Activated T-cell treated with anti-CD3 and anti-CD28 coated beads, Interleukin-2, amount 50 U/mL, for 24 hours (primary cell): ENCODE results near the gene SLC8A1.

ENCODE experiments used
- DNase-seq: peaks from one replicate; pipeline ENCODE4 v3.0.0-alpha.2; 2020
- H3K27ac Mint-ChIP-seq: 2 replicates; pipeline ENCODE4 v1.8.0; 2020; ENCODE audit warnings: mild to moderate bottlenecking, mixed read lengths
- H3K27me3 Mint-ChIP-seq: 2 replicates; pipeline ENCODE4 v1.8.0; 2020; ENCODE audit warnings: mixed read lengths
- H3K36me3 Mint-ChIP-seq: 2 replicates; pipeline ENCODE4 v1.8.0; 2020; ENCODE audit warnings: low read depth, mixed read lengths
- H3K4me1 Mint-ChIP-seq: 2 replicates; pipeline ENCODE4 v1.8.0; 2020; ENCODE audit warnings: low read depth, mixed read lengths
- H3K4me3 Mint-ChIP-seq: 2 replicates; pipeline ENCODE4 v1.8.0; 2020; ENCODE audit warnings: mild to moderate bottlenecking, moderate library complexity, mixed read lengths
- H3K9me3 Mint-ChIP-seq: 2 replicates; pipeline ENCODE4 v1.8.0; 2020; ENCODE audit warnings: mixed read lengths

Gene SLC8A1

DNA sequence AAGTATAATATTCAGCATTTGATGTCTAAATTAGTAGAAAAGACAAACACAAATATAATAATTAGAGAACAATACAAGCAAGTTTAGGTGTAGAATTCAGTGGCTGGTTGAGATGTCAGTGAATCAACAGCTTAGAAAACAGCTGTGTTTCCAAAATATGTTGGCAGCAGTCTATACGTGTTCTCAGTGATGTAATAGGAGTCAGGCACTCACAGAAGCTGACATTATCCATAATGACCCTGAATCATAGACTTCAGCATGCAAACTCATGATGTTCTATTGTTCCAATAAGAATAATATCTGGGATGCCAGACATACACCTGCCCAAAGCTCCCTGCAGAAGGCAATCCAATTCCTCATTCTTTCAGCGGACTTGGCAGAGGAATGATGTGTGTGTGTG lies 164.7 kb downstream of the SLC8A1 start:
- Mint-ChIP-seq H3K4me3 (no peak overlapping the region), H3K27me3 (no peaks in the 10 kb centered on the region), H3K9me3 (no peaks in the 10 kb centered on the region), H3K4me1 (peaks cover 4% of the 10 kb centered on the region), H3K27ac (no peak overlapping the region), H3K36me3 (no peaks in the 10 kb centered on the region)
- DNase-seq = no peak

DNA sequence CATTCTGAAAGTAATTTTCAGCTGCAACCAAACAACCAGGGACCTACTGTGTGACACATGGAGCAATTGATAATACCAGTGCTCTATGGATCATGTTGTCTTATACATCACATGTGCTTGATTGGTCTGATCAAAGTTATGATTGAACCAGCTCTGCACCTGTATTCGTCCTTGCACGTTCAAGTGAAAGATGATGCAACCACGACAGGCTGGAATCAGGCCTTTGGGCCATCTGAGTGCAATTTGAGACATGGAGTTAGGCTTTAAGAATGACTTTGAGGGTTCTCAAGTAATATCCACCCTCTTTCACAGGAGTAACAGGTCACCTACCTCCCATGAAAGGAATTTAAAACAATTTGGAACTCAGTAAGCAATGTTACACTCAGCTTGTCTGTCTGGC lies 165.2 kb downstream of the SLC8A1 start:
- Mint-ChIP-seq H3K27ac (no peak overlapping the region), H3K36me3 (no peaks in the 10 kb centered on the region), H3K4me1 (peaks cover 4% of the 10 kb centered on the region), H3K27me3 (no peaks in the 10 kb centered on the region), H3K4me3 (no peak overlapping the region), H3K9me3 (no peaks in the 10 kb centered on the region)
- DNase-seq = no peak

DNA sequence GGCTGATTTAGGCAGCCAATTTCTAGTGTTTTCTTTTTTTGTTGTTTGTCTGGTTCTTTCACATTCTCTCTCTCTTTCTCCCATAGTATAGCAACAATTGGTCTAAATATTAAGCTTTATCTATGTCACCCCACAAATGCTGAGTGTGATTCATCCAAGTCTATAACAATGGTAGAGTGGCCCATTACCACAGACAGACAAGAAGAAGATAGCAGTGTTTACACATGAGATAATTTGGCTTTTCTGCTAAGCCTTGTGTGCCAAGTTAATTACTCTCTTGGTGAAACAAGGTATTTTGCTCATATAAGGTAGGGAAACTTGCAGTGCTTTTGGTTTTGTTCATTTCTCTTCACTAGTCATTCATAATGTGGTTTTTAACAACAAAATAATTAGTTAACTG lies 166.5 kb downstream of the SLC8A1 start:
- H3K27me3 Mint-ChIP-seq = no peaks in the 10 kb centered on the region
- H3K9me3 Mint-ChIP-seq = no peaks in the 10 kb centered on the region
- no peak overlapping the region for H3K4me3 Mint-ChIP-seq
- peaks cover 4% of the 10 kb centered on the region for H3K4me1 Mint-ChIP-seq
- H3K36me3 Mint-ChIP-seq = no peaks in the 10 kb centered on the region
- no peak for DNase-seq
- H3K27ac Mint-ChIP-seq = no peak overlapping the region

DNA sequence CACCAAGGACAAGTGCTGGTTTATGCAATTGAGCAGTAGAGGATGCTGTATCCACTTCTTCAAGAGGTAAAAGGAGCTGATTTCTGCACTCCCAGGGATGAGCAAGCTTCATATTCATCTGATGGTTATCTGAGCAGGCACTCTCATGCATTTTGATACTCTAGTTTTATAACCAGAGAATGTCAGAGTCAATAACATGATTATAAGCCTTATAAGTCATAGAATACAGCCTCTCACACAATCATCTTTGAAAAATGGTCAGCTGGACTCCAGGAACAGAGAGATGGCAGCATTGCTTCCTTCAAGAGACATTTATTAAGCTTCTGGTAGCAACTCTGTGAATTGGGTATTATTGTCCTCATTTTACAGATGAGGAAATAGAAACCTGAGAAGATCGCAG lies 167.1 kb downstream of the SLC8A1 start:
- Mint-ChIP-seq H3K27me3 (no peaks in the 10 kb centered on the region), H3K9me3 (no peaks in the 10 kb centered on the region), H3K4me3 (no peak overlapping the region), H3K36me3 (no peaks in the 10 kb centered on the region), H3K27ac (no peak overlapping the region), H3K4me1 (peaks cover under 1% of the 10 kb centered on the region)
- DNase-seq = no peak

DNA sequence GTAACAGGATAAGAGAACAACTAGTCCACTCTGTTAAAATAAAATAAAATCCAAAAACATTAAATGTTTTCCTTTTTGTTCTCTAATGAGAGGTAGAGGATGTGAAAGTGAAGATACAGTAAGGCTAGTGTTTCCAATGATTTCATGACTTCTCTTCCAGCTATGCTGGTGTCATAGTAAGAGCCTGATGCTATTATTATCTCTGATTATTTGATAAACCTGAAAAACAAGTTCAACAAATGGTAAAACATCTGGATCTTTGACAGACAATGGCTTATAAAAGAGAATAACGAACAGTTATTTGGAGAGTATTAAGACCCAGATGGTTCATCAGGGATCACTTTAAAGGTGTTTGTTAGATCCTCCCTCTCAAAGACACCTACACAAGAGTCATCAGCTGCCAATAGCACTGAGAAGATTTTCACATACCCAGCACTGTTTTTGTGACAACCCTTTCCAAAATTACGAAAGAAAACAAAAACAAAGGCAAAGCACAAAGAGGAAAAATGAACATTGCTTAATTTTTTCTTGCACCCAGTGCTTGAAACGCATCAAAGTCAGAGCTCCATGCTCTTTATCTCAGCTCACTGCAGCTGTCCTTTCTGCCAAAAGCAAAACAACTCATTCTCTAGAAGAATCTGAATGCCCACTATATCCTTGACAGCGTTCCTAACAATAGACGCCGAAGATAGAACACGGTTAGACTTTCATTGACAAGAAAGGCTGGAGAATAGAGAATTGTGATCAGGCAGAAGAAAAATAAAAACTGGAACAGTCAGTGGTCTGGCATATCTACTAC lies 168.6 kb downstream of the SLC8A1 start:
- Mint-ChIP-seq H3K27me3 (no peaks in the 10 kb centered on the region), H3K9me3 (no peaks in the 10 kb centered on the region), H3K36me3 (no peaks in the 10 kb centered on the region), H3K4me3 (no peak overlapping the region), H3K4me1 (no peaks in the 10 kb centered on the region), H3K27ac (no peak overlapping the region)
- DNase-seq = no peak

DNA sequence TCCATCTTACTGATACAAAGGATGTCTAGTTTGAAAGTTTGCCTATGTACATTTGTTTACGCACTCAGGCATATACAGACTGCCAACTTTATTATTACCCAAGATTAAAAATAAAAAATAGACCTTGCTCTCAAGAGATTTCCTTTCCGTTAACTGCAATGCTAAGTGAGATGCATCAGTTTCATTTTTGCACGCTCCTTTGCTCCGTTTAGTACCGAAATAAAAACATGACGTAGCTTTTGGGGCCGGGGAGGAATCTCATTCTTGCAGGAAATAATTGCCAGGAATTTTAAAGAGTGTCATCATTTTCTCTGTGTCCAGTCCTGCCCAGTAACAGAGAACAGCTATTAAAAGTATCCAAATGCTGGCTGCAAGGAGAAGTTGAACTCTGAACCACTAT lies 169.5 kb downstream of the SLC8A1 start:
- Mint-ChIP-seq H3K9me3 (no peaks in the 10 kb centered on the region), H3K4me3 (no peak overlapping the region), H3K4me1 (no peaks in the 10 kb centered on the region), H3K36me3 (no peaks in the 10 kb centered on the region), H3K27me3 (no peaks in the 10 kb centered on the region), H3K27ac (no peak overlapping the region)
- no peak for DNase-seq

DNA sequence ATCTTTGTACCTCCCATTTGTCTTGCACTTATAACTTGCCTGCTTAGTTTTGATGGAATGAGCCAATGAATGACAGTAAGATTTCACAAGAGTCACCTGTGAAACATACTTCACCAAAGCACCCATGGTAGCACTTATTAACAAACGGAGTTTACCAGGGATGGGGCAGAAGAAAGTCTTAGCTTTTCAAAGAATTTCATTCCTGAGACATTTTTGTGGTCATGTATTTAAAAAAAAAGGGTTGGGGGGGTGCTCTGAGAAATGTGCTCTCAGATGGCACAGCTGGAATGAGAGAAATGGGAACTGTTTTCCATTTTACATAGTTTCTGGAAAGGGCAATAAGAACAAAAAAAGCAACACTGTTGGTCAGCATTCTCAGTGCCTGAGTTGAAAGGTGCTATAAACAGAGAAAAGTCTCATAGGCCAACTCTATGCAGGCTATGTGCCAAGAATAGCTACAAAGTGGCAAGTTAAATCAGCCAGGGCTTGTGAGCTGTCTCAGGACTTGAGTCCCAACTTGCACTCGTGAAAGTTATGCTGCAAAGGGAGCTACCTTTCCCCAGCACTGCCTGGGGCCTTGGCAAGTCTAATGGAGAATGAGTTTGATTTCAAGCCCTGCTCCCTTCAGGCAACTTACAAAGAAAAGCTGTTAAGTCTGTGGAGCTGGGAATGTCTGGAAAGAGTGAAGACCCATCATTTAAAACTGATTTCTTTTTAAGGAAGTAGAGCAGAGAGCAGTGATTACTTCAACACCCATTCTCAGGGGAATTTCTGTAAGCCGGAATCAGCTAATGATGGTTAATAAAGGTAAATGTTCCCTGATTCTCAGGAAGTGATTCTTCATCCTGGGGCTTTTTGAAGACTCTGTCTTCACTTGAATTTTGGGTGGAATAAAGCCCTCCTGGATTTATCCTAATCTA lies 170.6 kb downstream of the SLC8A1 start:
- no peak for DNase-seq
- no peaks in the 10 kb centered on the region for H3K36me3 Mint-ChIP-seq
- H3K4me3 Mint-ChIP-seq = no peak overlapping the region
- no peaks in the 10 kb centered on the region for H3K9me3 Mint-ChIP-seq
- H3K27ac Mint-ChIP-seq = no peak overlapping the region
- H3K4me1 Mint-ChIP-seq = no peaks in the 10 kb centered on the region
- H3K27me3 Mint-ChIP-seq = no peaks in the 10 kb centered on the region

DNA sequence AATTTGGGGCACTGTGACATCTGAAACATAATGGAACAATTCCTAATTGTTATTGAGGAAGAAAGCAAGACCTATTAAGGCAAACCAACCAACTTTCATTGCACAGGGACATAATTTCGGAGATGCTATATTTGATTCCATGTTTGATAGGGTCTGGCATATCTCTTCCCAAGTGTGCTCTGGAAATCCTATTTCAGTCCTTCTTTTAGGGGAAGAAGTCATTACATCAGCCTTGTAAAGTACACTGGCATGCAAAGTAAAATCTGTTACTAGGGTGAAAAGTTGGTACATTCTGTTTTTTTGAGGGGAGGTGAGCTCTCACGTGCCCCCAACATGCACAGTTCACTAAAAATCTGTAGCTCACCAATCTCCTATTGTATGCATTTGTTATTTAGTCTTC lies 172.4 kb downstream of the SLC8A1 start:
- H3K9me3 Mint-ChIP-seq = no peaks in the 10 kb centered on the region
- no peaks in the 10 kb centered on the region for H3K27me3 Mint-ChIP-seq
- H3K4me1 Mint-ChIP-seq = no peaks in the 10 kb centered on the region
- H3K36me3 Mint-ChIP-seq = no peaks in the 10 kb centered on the region
- DNase-seq = no peak
- H3K4me3 Mint-ChIP-seq = no peak overlapping the region
- no peak overlapping the region for H3K27ac Mint-ChIP-seq

DNA sequence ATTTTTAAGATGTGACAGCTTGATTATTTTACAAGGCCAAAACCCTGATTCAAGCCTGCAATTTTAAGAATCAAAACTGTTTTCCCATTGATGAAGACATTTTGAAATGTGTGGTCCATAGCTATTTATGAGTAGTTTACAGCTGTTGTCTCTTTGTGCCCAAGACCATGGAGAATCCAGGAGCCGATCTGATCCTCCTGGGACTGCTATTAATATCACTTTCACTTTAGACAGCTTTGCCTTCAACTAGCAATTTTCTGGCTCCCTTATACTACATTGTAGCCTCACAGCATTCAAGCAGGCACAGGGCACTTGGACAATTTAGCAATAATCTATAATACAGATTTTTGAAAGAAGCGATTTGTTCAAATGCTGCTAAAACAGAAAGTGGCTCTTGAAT lies 172.9 kb downstream of the SLC8A1 start:
- Mint-ChIP-seq H3K4me3 (no peak overlapping the region), H3K9me3 (no peaks in the 10 kb centered on the region), H3K4me1 (no peaks in the 10 kb centered on the region), H3K27ac (no peak overlapping the region), H3K27me3 (no peaks in the 10 kb centered on the region), H3K36me3 (no peaks in the 10 kb centered on the region)
- no peak for DNase-seq

DNA sequence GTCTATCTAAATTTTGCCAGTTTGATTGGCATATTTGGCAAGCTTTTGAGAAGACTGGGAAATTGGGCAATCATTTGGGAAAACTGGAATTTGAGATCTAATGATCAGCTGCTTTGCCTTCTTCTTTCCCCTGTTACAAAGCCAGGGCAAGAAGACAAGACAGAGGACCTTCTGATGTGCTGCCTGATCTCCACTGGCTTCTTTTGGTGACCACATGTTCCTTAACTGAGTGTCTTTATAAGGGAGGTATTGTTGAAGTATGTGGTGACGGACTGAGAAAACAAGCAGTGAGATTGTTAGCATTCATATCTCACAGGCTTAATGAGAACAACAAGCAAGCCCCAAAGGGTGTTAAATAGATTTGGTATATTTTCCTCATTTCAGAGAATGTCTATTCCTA lies 175.8 kb downstream of the SLC8A1 start:
- Mint-ChIP-seq H3K4me1 (no peaks in the 10 kb centered on the region), H3K27ac (no peak overlapping the region), H3K4me3 (no peak overlapping the region)

DNA sequence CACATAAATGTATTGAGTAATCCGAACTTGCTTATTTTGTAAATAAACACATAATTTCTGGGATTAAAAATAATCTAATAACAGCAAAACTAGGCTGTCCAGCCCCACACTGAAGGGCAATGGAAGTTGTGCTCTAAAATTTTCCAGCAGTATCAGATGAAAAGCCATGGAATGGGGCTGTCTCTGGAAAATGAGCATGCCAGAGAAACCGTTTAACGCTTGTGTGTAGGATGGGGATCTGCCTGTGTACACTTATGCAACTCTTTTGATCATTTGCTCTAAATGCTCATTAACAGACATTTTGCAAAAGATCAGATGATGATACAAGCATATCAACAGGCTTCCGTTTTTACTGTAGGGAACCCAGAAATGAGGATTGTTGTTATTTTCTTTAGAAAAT lies 177.6 kb downstream of the SLC8A1 start:
- no peaks in the 10 kb centered on the region for H3K27me3 Mint-ChIP-seq
- no peaks in the 10 kb centered on the region for H3K9me3 Mint-ChIP-seq
- H3K4me3 Mint-ChIP-seq = no peak overlapping the region
- no peaks in the 10 kb centered on the region for H3K36me3 Mint-ChIP-seq
- H3K27ac Mint-ChIP-seq = no peak overlapping the region
- no peaks in the 10 kb centered on the region for H3K4me1 Mint-ChIP-seq
- no peak for DNase-seq

More for the DNA sequence above, 175.8 kb downstream of the SLC8A1 start:
- H3K9me3 Mint-ChIP-seq = no peaks in the 10 kb centered on the region
- no peaks in the 10 kb centered on the region for H3K27me3 Mint-ChIP-seq
- H3K36me3 Mint-ChIP-seq = no peaks in the 10 kb centered on the region
- DNase-seq = no peak

DNA sequence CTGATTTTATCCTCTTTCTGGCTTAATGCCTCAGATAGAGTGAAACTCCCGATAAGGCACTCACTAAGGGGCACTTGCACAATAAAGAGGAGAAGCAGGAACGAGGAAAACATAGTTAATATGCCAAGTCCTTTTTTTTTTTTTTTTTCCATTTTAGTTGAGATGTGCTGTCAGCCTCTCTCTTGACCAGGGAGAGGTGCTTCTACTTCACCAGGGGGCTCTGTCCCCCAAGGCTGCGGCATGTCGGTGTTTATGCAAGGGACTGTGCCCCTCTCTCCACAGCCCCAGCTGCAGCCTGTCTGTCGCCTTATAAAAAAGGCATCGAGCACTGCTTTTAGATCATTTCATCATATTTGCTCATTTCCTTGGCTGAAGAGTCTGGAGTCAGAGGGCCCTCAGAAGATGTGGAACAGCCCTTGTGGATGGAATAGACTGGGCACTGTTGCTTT lies 178.1 kb downstream of the SLC8A1 start:
- H3K27ac Mint-ChIP-seq = no peak overlapping the region
- H3K27me3 Mint-ChIP-seq = no peaks in the 10 kb centered on the region
- DNase-seq = no peak
- no peaks in the 10 kb centered on the region for H3K9me3 Mint-ChIP-seq
- no peak overlapping the region for H3K4me3 Mint-ChIP-seq
- H3K4me1 Mint-ChIP-seq = no peaks in the 10 kb centered on the region
- H3K36me3 Mint-ChIP-seq = no peaks in the 10 kb centered on the region

DNA sequence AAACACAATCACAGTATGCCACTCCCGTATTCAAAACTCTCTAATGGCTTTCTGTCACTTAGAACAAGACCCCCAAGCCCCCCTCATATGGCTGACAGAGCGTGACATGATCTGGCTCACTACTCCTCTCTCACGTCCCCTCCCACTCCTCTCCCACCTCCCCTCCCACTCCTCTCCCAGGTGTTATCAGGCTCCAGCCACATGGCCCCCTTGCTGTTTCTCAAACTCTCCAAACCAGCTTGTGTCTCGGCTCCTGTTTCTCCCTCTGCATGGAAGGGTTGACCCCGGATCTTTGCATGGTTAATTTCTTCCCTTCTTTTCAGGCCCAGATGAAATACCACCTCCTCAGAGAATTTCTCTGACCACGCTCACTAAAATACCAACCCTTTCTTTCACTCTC lies 180.8 kb downstream of the SLC8A1 start:
- no peaks in the 10 kb centered on the region for H3K9me3 Mint-ChIP-seq
- no peak overlapping the region for H3K4me3 Mint-ChIP-seq
- no peaks in the 10 kb centered on the region for H3K4me1 Mint-ChIP-seq
- H3K27ac Mint-ChIP-seq = no peak overlapping the region
- no peaks in the 10 kb centered on the region for H3K36me3 Mint-ChIP-seq
- H3K27me3 Mint-ChIP-seq = no peaks in the 10 kb centered on the region
- no peak for DNase-seq

DNA sequence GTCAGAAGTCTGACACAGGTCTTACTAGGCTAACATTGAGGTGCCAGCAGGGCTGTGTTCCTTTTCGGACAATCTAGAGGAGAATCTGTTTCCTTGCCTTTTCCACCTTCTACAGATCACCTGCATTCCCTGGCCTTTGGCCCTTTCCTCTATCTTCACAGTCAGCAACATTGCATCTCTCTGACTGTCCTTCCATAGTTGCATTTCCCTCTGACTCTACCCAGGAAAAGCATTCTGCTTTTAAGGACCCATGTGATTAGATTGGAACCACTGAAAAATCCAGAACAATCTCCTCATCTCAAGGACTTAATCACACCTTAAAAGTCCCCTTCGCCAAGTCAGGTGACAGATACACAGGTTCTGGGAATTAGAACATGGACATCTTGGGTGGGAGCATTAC lies 181.5 kb downstream of the SLC8A1 start:
- Mint-ChIP-seq H3K27ac (no peak overlapping the region), H3K36me3 (no peaks in the 10 kb centered on the region), H3K27me3 (no peaks in the 10 kb centered on the region)

DNA sequence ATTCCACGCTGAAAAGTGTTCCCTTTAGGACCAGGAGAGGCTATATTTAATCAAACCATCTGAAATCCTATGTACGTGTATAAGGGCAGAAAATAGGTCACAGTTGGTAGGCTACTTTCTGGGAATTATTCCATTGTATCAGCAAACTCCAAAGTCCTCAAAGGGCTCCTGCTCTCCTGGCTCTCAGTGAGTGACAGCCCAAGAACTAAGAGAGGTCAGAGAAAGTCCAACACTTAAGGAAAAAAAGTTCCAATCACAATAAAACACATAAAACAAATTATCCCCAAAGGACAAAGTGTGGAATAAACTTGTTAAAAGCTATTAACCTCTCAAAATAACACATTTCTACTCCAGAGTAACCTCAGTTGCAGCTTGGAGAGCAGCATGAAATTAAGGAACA lies 183.3 kb downstream of the SLC8A1 start:
- no peaks in the 10 kb centered on the region for H3K36me3 Mint-ChIP-seq
- no peaks in the 10 kb centered on the region for H3K27me3 Mint-ChIP-seq
- no peaks in the 10 kb centered on the region for H3K9me3 Mint-ChIP-seq
- H3K4me1 Mint-ChIP-seq = no peaks in the 10 kb centered on the region
- DNase-seq = no peak
- no peak overlapping the region for H3K27ac Mint-ChIP-seq
- no peak overlapping the region for H3K4me3 Mint-ChIP-seq

More for the DNA sequence above, 181.5 kb downstream of the SLC8A1 start:
- H3K4me3 Mint-ChIP-seq = no peak overlapping the region
- no peak for DNase-seq
- no peaks in the 10 kb centered on the region for H3K9me3 Mint-ChIP-seq
- no peaks in the 10 kb centered on the region for H3K4me1 Mint-ChIP-seq
